Measurements from ENCODE around the gene TSEN2.

DNA sequence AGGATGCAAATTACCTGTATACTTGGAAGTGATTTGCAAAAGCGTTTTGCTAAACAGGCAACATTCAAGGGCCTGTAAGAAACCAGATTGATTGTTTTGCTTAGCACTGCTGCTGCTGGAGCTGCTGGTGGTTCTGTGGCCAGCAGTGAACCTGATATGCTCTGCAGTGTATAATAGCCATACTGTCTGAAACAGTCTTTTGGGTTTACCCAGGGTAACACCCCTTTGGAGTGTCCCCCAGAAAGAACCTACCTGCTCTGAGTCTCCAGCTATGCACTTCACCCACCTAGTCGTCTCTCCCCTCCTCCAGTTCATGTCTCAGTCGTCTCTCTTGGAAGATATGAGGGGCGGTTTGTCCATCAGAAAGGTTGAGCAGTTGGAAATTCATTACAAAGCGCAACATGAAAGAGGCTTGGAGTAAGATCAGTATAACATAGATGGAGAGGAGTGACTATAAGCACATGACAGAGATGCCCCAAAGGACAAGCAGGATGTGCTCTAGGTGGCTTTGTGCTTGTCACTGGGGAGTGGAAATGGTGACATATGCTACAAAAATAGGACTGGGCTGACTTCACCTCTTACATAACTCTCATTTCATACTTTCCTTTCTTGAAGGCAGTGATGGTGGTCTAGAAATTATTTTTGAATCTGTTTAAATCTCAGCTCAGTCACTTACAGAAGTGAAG, 76.4 kb downstream of the TSEN2 start:
- TF ChIP-seq, protein P1, sequence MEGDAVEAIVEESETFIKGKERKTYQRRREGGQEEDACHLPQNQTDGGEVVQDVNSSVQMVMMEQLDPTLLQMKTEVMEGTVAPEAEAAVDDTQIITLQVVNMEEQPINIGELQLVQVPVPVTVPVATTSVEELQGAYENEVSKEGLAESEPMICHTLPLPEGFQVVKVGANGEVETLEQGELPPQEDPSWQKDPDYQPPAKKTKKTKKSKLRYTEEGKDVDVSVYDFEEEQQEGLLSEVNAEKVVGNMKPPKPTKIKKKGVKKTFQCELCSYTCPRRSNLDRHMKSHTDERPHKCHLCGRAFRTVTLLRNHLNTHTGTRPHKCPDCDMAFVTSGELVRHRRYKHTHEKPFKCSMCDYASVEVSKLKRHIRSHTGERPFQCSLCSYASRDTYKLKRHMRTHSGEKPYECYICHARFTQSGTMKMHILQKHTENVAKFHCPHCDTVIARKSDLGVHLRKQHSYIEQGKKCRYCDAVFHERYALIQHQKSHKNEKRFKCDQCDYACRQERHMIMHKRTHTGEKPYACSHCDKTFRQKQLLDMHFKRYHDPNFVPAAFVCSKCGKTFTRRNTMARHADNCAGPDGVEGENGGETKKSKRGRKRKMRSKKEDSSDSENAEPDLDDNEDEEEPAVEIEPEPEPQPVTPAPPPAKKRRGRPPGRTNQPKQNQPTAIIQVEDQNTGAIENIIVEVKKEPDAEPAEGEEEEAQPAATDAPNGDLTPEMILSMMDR (IDR thresholded peaks at IDR 0.05) = no peak
- no peak for TF ChIP-seq POLR2A (IDR thresholded peaks at IDR 0.05)
- no peak for TF ChIP-seq EP300 (IDR thresholded peaks at IDR 0.05)

Measured in tibial nerve (tissue), 4 donors.